Measurements from ENCODE around the gene HES7. TPM values are rescaled to one million over a fixed set of nuclear protein-coding genes. Genes with fewer than 3 reads are reported as not detected.
A peak's percentile ranks its signal among the peaks of the same experiment; 100 is the strongest.

The HES7 gene
- total RNA-seq, 1 donor from 2014 or later: not detected

DNA sequence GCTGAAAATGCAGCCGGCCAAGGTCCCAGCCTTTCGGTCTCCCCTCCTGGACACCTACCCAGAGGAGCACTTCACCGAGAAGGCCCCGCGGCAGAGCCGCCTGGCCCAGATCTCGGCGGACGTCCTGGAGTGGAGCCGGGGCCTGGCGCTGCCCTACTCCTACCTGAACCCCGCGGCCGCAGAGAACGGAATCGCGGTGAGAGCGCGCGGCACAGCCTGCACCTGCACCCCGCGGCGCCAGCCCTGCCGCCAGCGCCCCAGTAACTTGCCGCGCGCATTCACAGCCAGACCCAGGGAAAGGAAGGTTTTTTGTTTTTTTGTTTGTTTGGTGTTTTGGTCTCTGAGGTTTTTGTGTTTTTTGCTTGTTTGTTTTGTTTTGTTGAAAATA lies 51.6 kb downstream of the HES7 start:
- no peaks in the 10 kb centered on the region for H3K9me3 Mint-ChIP-seq (ENCODE audit: low read depth)
- H3K4me1 Mint-ChIP-seq (ENCODE audit: low read depth): peaks cover 15% of the 10 kb centered on the region
- no peaks in the 10 kb centered on the region for H3K36me3 Mint-ChIP-seq (ENCODE audit: insufficient read depth)
- DNase-seq (ENCODE audit: low spot score, unreplicated experiment): no peak
- H3K27me3 Mint-ChIP-seq: peaks cover 97% of the 10 kb centered on the region
- H3K4me3 Mint-ChIP-seq (ENCODE audit: low read depth): peak overlapping the region; percentile 9
- no peak overlapping the region for H3K27ac Mint-ChIP-seq
- TF ChIP-seq, protein P1, sequence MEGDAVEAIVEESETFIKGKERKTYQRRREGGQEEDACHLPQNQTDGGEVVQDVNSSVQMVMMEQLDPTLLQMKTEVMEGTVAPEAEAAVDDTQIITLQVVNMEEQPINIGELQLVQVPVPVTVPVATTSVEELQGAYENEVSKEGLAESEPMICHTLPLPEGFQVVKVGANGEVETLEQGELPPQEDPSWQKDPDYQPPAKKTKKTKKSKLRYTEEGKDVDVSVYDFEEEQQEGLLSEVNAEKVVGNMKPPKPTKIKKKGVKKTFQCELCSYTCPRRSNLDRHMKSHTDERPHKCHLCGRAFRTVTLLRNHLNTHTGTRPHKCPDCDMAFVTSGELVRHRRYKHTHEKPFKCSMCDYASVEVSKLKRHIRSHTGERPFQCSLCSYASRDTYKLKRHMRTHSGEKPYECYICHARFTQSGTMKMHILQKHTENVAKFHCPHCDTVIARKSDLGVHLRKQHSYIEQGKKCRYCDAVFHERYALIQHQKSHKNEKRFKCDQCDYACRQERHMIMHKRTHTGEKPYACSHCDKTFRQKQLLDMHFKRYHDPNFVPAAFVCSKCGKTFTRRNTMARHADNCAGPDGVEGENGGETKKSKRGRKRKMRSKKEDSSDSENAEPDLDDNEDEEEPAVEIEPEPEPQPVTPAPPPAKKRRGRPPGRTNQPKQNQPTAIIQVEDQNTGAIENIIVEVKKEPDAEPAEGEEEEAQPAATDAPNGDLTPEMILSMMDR (IDR thresholded peaks at IDR 0.05; ENCODE audit: unreplicated experiment): no peak

DNA sequence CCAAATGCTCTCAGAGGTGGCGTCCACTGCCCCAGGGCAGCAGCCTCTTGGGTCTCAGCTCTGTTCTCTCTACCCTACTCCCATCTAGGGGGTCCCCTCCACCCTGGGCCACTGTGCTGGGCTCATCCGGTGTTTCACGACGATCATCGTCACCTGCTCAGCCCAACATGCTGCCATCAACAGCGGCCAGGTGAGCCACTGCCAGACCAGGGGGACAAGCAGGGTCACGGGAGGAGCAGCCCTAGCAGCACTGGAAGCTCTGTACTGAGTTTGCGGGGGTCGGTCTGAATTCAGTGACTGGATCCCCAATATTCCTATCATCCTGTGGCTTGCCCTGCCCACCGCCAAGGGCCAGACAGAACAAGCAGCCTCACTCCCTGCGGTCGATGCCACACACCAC lies 52.4 kb downstream of the HES7 start:
- Mint-ChIP-seq H3K9me3 (ENCODE audit: low read depth) (no peaks in the 10 kb centered on the region), H3K27me3 (peaks cover 97% of the 10 kb centered on the region), H3K4me3 (ENCODE audit: low read depth) (no peak overlapping the region), H3K4me1 (ENCODE audit: low read depth) (peaks cover 15% of the 10 kb centered on the region), H3K27ac (no peak overlapping the region), H3K36me3 (ENCODE audit: insufficient read depth) (no peaks in the 10 kb centered on the region)
- DNase-seq (ENCODE audit: low spot score, unreplicated experiment): no peak
- TF ChIP-seq, protein P1 (IDR thresholded peaks at IDR 0.05; ENCODE audit: unreplicated experiment): no peak

Small RNA genes lying within 50 kb of the gene (microRNA-seq; reads per million reads assigned to microRNA genes)
- gene MIR4314 (ENCODE audit: borderline number of aligned reads, unreplicated experiment) (not detected), gene MIR6883 (ENCODE audit: borderline number of aligned reads, unreplicated experiment) (not detected)

Other genes with a start within 250 kb of the HES7 start
- gene CHD3, start 235.3 kb downstream of the HES7 start, total RNA-seq: 112 and 119 TPM in 2 replicates
- 1.8 and 2.3 TPM in 2 replicates for gene RNF227, start 207.8 kb downstream of the HES7 start, total RNA-seq
- gene KCNAB3, start 194.2 kb downstream of the HES7 start, total RNA-seq: 6.0 and 6.4 TPM in 2 replicates
- gene TRAPPC1, start 192.2 kb downstream of the HES7 start, total RNA-seq: 139 and 141 TPM in 2 replicates
- 47.7 and 51.6 TPM in 2 replicates for gene CNTROB, start 191.9 kb downstream of the HES7 start, total RNA-seq
- gene GUCY2D, start 121.5 kb downstream of the HES7 start, total RNA-seq: not detected in 2 replicates
- not detected in 2 replicates for gene ALOX15B, start 85.0 kb downstream of the HES7 start, total RNA-seq
- gene ALOX12B, start 36.4 kb downstream of the HES7 start, total RNA-seq: 0.41 and 0.60 TPM in 2 replicates
- not detected in 2 replicates for gene ALOXE3, start 5.6 kb downstream of the HES7 start, total RNA-seq
- 37.2 and 40.8 TPM in 2 replicates for gene PER1, start 28.3 kb upstream of the HES7 start, total RNA-seq
- gene VAMP2, start 38.8 kb upstream of the HES7 start, total RNA-seq: 46.4 and 48.1 TPM in 2 replicates
- 24.6 and 28.1 TPM in 2 replicates for gene TMEM107, start 52.3 kb upstream of the HES7 start, total RNA-seq
- gene BORCS6, start 66.1 kb upstream of the HES7 start, total RNA-seq: 5.2 and 5.3 TPM in 2 replicates
- 52.7 and 54.9 TPM in 2 replicates for gene AURKB, start 86.5 kb upstream of the HES7 start, total RNA-seq
- gene CTC1, start 124.0 kb upstream of the HES7 start, total RNA-seq: 86.5 and 97.0 TPM in 2 replicates
- 110 and 112 TPM in 2 replicates for gene PFAS, start 125.2 kb upstream of the HES7 start, total RNA-seq
- 31.2 and 33.6 TPM in 2 replicates for gene RANGRF, start 164.6 kb upstream of the HES7 start, total RNA-seq
- gene SLC25A35, start 171.3 kb upstream of the HES7 start, total RNA-seq: 4.2 TPM in 2 replicates
- 0.22 and 0.27 TPM in 2 replicates for gene ARHGEF15, start 186.1 kb upstream of the HES7 start, total RNA-seq
- not detected in 2 replicates for gene ODF4, start 215.7 kb upstream of the HES7 start, total RNA-seq

Data from progenitor cell of endocrine pancreas (in vitro differentiated cells).